H1 (cell line): Measurements from ENCODE around the gene IL21R.

Source experiments
- ASH2L ChIP-seq: fragments of 200-600, 300-600 bp; sonication (generic); IDR thresholded peaks from one replicate; pipeline ENCODE4 v1.7.1; 2017; ENCODE audit warnings: low read length
- CEBPB ChIP-seq: IDR thresholded peaks from 2 replicates; pipeline ENCODE4 v1.6.1; 2012; ENCODE audit warnings: low read depth, low read length
- NANOG ChIP-seq: IDR thresholded peaks from 2 replicates; pipeline ENCODE4 v1.6.1; 2011; ENCODE audit warnings: low read length, low read depth, mild to moderate bottlenecking, inconsistent platforms; ENCODE audit not compliant: insufficient read depth, poor library complexity, severe bottlenecking
- POLR2AphosphoS5 ChIP-seq: IDR thresholded peaks from 2 replicates; pipeline ENCODE4 v1.6.1; 2011; ENCODE audit warnings: low read depth, low read length
- RAD21 ChIP-seq, 2 experiments: IDR thresholded peaks in 1 of 2; conservative IDR thresholded peaks in 1 of 2; 2 replicates each; pipeline ENCODE4 v1.6.1; 2011; ENCODE audit warnings: low read depth in 2 of 2, low read length in 2 of 2, improper control_type of control experiment in 1 of 2, inconsistent platforms in 1 of 2, mild to moderate bottlenecking in 1 of 2, moderate library complexity in 1 of 2
- SIX5 ChIP-seq: IDR thresholded peaks from 2 replicates; pipeline ENCODE4 v1.6.1; 2011; ENCODE audit warnings: mild to moderate bottlenecking, low read depth, low read length
- TF ChIP-seq, protein P1 (sequence below), 3 experiments: IDR thresholded peaks; 1 replicate in 2 of 3; 2 replicates in 1 of 3; pipeline versions ENCODE4 v1.5.1 to v1.6.1; 2011; ENCODE audit warnings: low read length in 3 of 3, mild to moderate bottlenecking in 3 of 3, inconsistent platforms in 2 of 3, low read depth in 1 of 3, moderate library complexity in 1 of 3; ENCODE audit not compliant: insufficient read depth in 1 of 3; ENCODE audit errors: control extremely low read depth in 1 of 3

DNA sequence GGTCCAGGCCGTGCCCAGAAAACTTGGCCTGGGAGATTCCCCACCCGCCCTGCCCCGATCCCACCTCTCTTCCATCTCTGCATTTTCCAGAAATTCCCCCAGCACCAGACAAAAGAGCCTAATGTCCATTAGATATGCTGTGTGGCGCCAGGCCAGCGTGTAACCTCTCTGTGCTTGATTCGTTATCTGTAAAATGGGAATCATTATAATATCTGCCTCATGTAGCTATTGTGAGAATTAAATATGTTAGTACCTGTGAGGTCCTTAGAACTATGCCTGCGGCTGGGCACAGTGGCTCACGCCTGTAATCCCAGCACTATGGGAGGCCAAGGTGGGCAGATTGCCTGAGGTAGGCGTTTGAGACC is 33.6 kb upstream of the IL21R start:
- no peak for TF ChIP-seq ASH2L
- TF ChIP-seq, protein P1, sequence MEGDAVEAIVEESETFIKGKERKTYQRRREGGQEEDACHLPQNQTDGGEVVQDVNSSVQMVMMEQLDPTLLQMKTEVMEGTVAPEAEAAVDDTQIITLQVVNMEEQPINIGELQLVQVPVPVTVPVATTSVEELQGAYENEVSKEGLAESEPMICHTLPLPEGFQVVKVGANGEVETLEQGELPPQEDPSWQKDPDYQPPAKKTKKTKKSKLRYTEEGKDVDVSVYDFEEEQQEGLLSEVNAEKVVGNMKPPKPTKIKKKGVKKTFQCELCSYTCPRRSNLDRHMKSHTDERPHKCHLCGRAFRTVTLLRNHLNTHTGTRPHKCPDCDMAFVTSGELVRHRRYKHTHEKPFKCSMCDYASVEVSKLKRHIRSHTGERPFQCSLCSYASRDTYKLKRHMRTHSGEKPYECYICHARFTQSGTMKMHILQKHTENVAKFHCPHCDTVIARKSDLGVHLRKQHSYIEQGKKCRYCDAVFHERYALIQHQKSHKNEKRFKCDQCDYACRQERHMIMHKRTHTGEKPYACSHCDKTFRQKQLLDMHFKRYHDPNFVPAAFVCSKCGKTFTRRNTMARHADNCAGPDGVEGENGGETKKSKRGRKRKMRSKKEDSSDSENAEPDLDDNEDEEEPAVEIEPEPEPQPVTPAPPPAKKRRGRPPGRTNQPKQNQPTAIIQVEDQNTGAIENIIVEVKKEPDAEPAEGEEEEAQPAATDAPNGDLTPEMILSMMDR (IDR thresholded peaks at IDR 0.05; ENCODE audit: control extremely low read depth in 1 of 3, insufficient read depth in 1 of 3, low read depth in 1 of 3, low read length in 3 of 3): no peak
- no peak for TF ChIP-seq CEBPB
- no peak for TF ChIP-seq SIX5
- TF ChIP-seq POLR2AphosphoS5: no peak
- TF ChIP-seq RAD21 (IDR thresholded peaks at IDR 0.05 in 1 of 2, conservative IDR thresholded peaks at IDR 0.05 in 1 of 2; ENCODE audit: low read depth in 2 of 2, low read length in 2 of 2): no peak
- TF ChIP-seq NANOG: no peak
